Neural progenitor cell (in vitro differentiated cells): ENCODE measurements around the gene CEP104.
"Not testable (repeated sequence)": the region's sequence is repeated elsewhere in the genome, so short reads cannot be mapped to it uniquely, and the experiment has no call there.

ENCODE experiments used
- CTCF ChIP-seq: fragments of 200-600 bp; sonication (generic); IDR thresholded peaks from 2 replicates; pipeline ENCODE4 v1.5.1; 2017; ENCODE audit warnings: antibody characterized with exemption, mild to moderate bottlenecking
- EZH2 ChIP-seq: fragments of 200-600 bp; sonication (generic); IDR thresholded peaks from 2 replicates; pipeline ENCODE4 v1.6.1; 2017; ENCODE audit warnings: antibody characterized with exemption, mild to moderate bottlenecking, moderate library complexity

- TF ChIP-seq EZH2, CTCF: not testable (repeated sequence)
These were observed 52.4 kb downstream of the CEP104 start for GRCh38 chr1:3804627-3804944.
